IMR-90 (cell line): Measurements from ENCODE around the gene SLC35F3. TPM values are rescaled to one million over a fixed set of nuclear protein-coding genes. Genes with fewer than 3 reads are reported as not detected.

Experiments used
- ATAC-seq: fragments of 200-7000 bp; cut with Tn5 transposase; 2 replicates; pipeline ENCODE4 v1.9.1; 2020; ENCODE audit warnings: low read depth, mild to moderate bottlenecking, moderate library complexity
- BruUV-seq: library from RNA; stranded (reverse); fragments of 400-500 nt; replicated peaks from 2 replicates; lab custom pipeline; 2021; lab: Mats Ljungman, UMichigan
- CTCF ChIA-PET: fragments of 300-600 bp; formaldehyde crosslinking; extraction: SDS; loops from one replicate; lab custom pipeline; 2021; ENCODE audit warnings: antibody characterized with exemption; lab: Yijun Ruan, JAX
- POLR2A ChIA-PET: fragments of 300-600 bp; sonication (Branson Sonifier 250); formaldehyde crosslinking; loops from one replicate; lab custom pipeline; 2022; ENCODE audit warnings: antibody characterized with exemption; ENCODE audit not compliant: unreplicated experiment; lab: Charles Lee
- DNase-seq: peaks from one replicate; pipeline ENCODE4 v3.0.0; 2013
- H2AFZ ChIP-seq: replicated peaks from 2 replicates; pipeline ENCODE3; 2013; ENCODE audit warnings: low read length, mild to moderate bottlenecking; ENCODE audit not compliant: poor library complexity
- H2AK5ac ChIP-seq: 2 replicates; pipeline ENCODE4 v1.6.1; 2013; ENCODE audit warnings: low read depth, low read length, inconsistent platforms
- H2AK9ac ChIP-seq: replicated peaks from 2 replicates; pipeline ENCODE3; 2013; ENCODE audit warnings: mild to moderate bottlenecking, low read depth, low read length, moderate library complexity; ENCODE audit not compliant: poor library complexity
- H2BK120ac ChIP-seq: 2 replicates; pipeline ENCODE4 v1.6.1; 2013; ENCODE audit warnings: low read depth, low read length, inconsistent platforms
- H2BK15ac ChIP-seq: 3 replicates; pipeline ENCODE4 v1.6.1; 2013; ENCODE audit warnings: low read depth, low read length, inconsistent platforms
- H2BK20ac ChIP-seq: 2 replicates; pipeline ENCODE4 v1.6.1; 2013; ENCODE audit warnings: low read depth, mild to moderate bottlenecking, inconsistent platforms, low read length, moderate library complexity
- H2BK5ac ChIP-seq: 2 replicates; pipeline ENCODE4 v1.6.1; 2013; ENCODE audit warnings: mild to moderate bottlenecking, low read depth, low read length, inconsistent platforms; ENCODE audit not compliant: poor library complexity, severe bottlenecking
- H3K14ac ChIP-seq: replicated peaks from 2 replicates; pipeline ENCODE4 v1.6.1; 2013; ENCODE audit warnings: low read depth, low read length, inconsistent platforms
- H3K18ac ChIP-seq: 2 replicates; pipeline ENCODE4 v1.6.1; 2013; ENCODE audit warnings: low read depth, low read length, control low read depth
- H3K23ac ChIP-seq: 2 replicates; pipeline ENCODE4 v1.6.1; 2013; ENCODE audit warnings: low read depth, low read length, inconsistent platforms
- H3K27ac ChIP-seq: 2 replicates; pipeline ENCODE4 v1.5.1; 2013; ENCODE audit warnings: mild to moderate bottlenecking, control low read depth, low read length; ENCODE audit not compliant: insufficient read depth
- H3K27me3 ChIP-seq: 2 replicates; pipeline ENCODE4 v1.6.1; 2013; ENCODE audit warnings: low read length; ENCODE audit not compliant: control insufficient read depth, insufficient read depth
- H3K36me3 ChIP-seq: 2 replicates; pipeline ENCODE4 v1.6.1; 2013; ENCODE audit warnings: low read length, mixed read lengths; ENCODE audit not compliant: control insufficient read depth, insufficient read depth
- H3K4ac ChIP-seq: 2 replicates; pipeline ENCODE4 v1.6.1; 2013; ENCODE audit warnings: low read depth, low read length, inconsistent platforms
- H3K4me1 ChIP-seq: 2 replicates; pipeline ENCODE4 v1.6.1; 2013; ENCODE audit warnings: low read length, mixed read lengths; ENCODE audit not compliant: control insufficient read depth, insufficient read depth
- H3K4me2 ChIP-seq: 2 replicates; pipeline ENCODE4 v1.6.1; 2013; ENCODE audit warnings: low read depth, mild to moderate bottlenecking, control low read depth, low read length, moderate library complexity
- H3K4me3 ChIP-seq: 2 replicates; pipeline ENCODE4 v1.5.1; 2013; ENCODE audit warnings: low read depth, mild to moderate bottlenecking, control low read depth, low read length, moderate library complexity; ENCODE audit not compliant: insufficient read depth
- H3K56ac ChIP-seq: 2 replicates; pipeline ENCODE4 v1.6.1; 2013; ENCODE audit warnings: low read length, inconsistent platforms; ENCODE audit not compliant: insufficient read depth; ENCODE audit errors: extremely low read depth
- H3K79me1 ChIP-seq, 2 experiments: 2 replicates each; pipeline ENCODE4 v1.6.1; 2013; ENCODE audit warnings: low read length in 2 of 2, inconsistent platforms in 1 of 2, low read depth in 1 of 2
- H3K9ac ChIP-seq: 2 replicates; pipeline ENCODE4 v1.6.1; 2013; ENCODE audit warnings: low read depth, low read length, control low read depth
- H3K9me1 ChIP-seq: 2 replicates; pipeline ENCODE4 v1.6.1; 2013; ENCODE audit warnings: low read length, inconsistent platforms; ENCODE audit not compliant: insufficient read depth
- H3K9me3 ChIP-seq: 2 replicates; pipeline ENCODE4 v1.6.1; 2013; ENCODE audit warnings: low read length; ENCODE audit not compliant: control insufficient read depth, insufficient read depth
- H4K20me1 ChIP-seq: 2 replicates; pipeline ENCODE4 v1.6.1; 2013; ENCODE audit warnings: low read length, inconsistent platforms; ENCODE audit not compliant: insufficient read depth
- H4K5ac ChIP-seq: 2 replicates; pipeline ENCODE4 v1.6.1; 2013; ENCODE audit warnings: mild to moderate bottlenecking, low read depth, low read length, control low read depth
- H4K8ac ChIP-seq, 2 experiments: 2 replicates each; pipeline ENCODE4 v1.6.1; 2013; ENCODE audit warnings: low read depth in 2 of 2, low read length in 2 of 2, control low read depth in 1 of 2, inconsistent platforms in 1 of 2
- H4K91ac ChIP-seq: 2 replicates; pipeline ENCODE4 v1.6.1; 2013; ENCODE audit warnings: low read depth, low read length, inconsistent platforms; ENCODE audit not compliant: insufficient read depth
- BHLHE40 ChIP-seq: fragments of 150-350 bp; IDR thresholded peaks from 2 replicates; pipeline ENCODE4 v1.6.1; 2016; ENCODE audit warnings: mild to moderate bottlenecking, low read depth, low read length
- CEBPB ChIP-seq: IDR thresholded peaks from 2 replicates; pipeline ENCODE4 v1.6.1; 2012; ENCODE audit warnings: low read depth, low read length, improper control_type of control experiment
- CHD1 ChIP-seq: IDR thresholded peaks from 2 replicates; pipeline ENCODE4 v1.6.1; 2012; ENCODE audit warnings: low read depth, low read length, improper control_type of control experiment
- CTCF ChIP-seq: conservative IDR thresholded peaks from 2 replicates; pipeline ENCODE4 v1.5.1; 2012; ENCODE audit warnings: mild to moderate bottlenecking, low read depth, low read length, improper control_type of control experiment
- ELK1 ChIP-seq: fragments of 150-350 bp; IDR thresholded peaks from 2 replicates; pipeline ENCODE4 v1.6.1; 2016; ENCODE audit warnings: low read depth, mild to moderate bottlenecking, low read length, moderate library complexity, borderline replicate concordance
- FOS ChIP-seq: fragments of 150-350 bp; IDR thresholded peaks from 2 replicates; pipeline ENCODE4 v1.6.1; 2016; ENCODE audit warnings: low read depth, low read length
- MAFK ChIP-seq: IDR thresholded peaks from 2 replicates; pipeline ENCODE4 v1.6.1; 2012; ENCODE audit warnings: low read depth, low read length, improper control_type of control experiment
- MAZ ChIP-seq: IDR thresholded peaks from 2 replicates; pipeline ENCODE4 v1.6.1; 2012; ENCODE audit warnings: low read depth, mild to moderate bottlenecking, low read length, improper control_type of control experiment, moderate library complexity, borderline replicate concordance
- MXI1 ChIP-seq: IDR thresholded peaks from 2 replicates; pipeline ENCODE4 v1.6.1; 2012; ENCODE audit warnings: low read depth, mild to moderate bottlenecking, low read length, moderate library complexity, borderline replicate concordance
- NFE2L2 ChIP-seq: fragments of 150-350 bp; IDR thresholded peaks from 2 replicates; pipeline ENCODE4 v1.6.1; 2016; ENCODE audit warnings: low read depth, mild to moderate bottlenecking, low read length
- POLR2A ChIP-seq: IDR thresholded peaks from 2 replicates; pipeline ENCODE4 v1.6.1; 2012; ENCODE audit warnings: mild to moderate bottlenecking, low read depth, low read length
- RAD21 ChIP-seq: IDR thresholded peaks from 2 replicates; pipeline ENCODE4 v1.6.1; 2012; ENCODE audit warnings: low read length, improper control_type of control experiment
- RCOR1 ChIP-seq: IDR thresholded peaks from 2 replicates; pipeline ENCODE4 v1.6.1; 2012; ENCODE audit warnings: mild to moderate bottlenecking, low read length, improper control_type of control experiment; ENCODE audit not compliant: insufficient replicate concordance
- RFX5 ChIP-seq: IDR thresholded peaks from 2 replicates; pipeline ENCODE4 v1.8.0; 2012; ENCODE audit warnings: low read depth, mild to moderate bottlenecking, low read length, moderate library complexity
- USF2 ChIP-seq: fragments of 150-350 bp; IDR thresholded peaks from 2 replicates; pipeline ENCODE4 v1.6.1; 2017; ENCODE audit warnings: mild to moderate bottlenecking, antibody characterized with exemption, low read length, low read depth
- WGBS, 2 experiments: methylation state at CpG; one replicate each; pipeline versions ENCODE4 v1.1.5 to v1.1.7; 2013; ENCODE audit warnings: missing lambda C conversion rate in 2 of 2; ENCODE audit not compliant: insufficient read length in 1 of 2; ENCODE audit errors: extremely low coverage in 2 of 2; 5-methylcytosine and 5-hydroxymethylcytosine counted together
- dilution Hi-C: fragments of 300-500 bp; cut with HindIII; formaldehyde crosslinking; loops from one replicate; pipeline ENCODE4 v1.14.3; 2018; ENCODE audit warnings: low sequenced_read_pairs; ENCODE audit not compliant: unreplicated experiment
- in situ Hi-C: fragments of 300-500 bp; cut with MboI; formaldehyde crosslinking; loops from 3 replicates; pipeline ENCODE4 v1.14.3; 2019; ENCODE audit warnings: low sequenced_read_pairs, inconsistent platforms, mixed read lengths
- intact Hi-C: fragments of 100-400 bp; cut with micrococcal nuclease; formaldehyde crosslinking; loops from 2 replicates; pipeline ENCODE4 v1.10.0; 2022
- polyA plus RNA-seq, 3 experiments: library from polyadenylated mRNA; depleted of rRNA; stranded (reverse); fragments of >200 nt; gene quantifications; 2 replicates each; pipeline ENCODE4 v1.2.3, GENCODE V29; 2012; ENCODE audit warnings: low replicate concordance in 1 of 3
- total RNA-seq: library from RNA; depleted of rRNA; stranded (reverse); fragments of >200 nt; gene quantifications from 2 replicates; pipeline ENCODE4 v1.2.3, GENCODE V29; 2012

Gene SLC35F3
- total and polyA plus RNA-seq, 2 of the 4 experiments (the other 2 are of a cell fraction), result under 0.01 to 0.17 TPM

GRCh38 chr1:233935297-233935868, 30.9 kb downstream of the SLC35F3 start:
- intact Hi-C loops (no loop called here), dilution Hi-C loops (no loop called here), in situ Hi-C loops (no loop called here)
- no peaks in the 10 kb centered on the region for H3K36me3 ChIP-seq
- no peak overlapping the region for H2BK15ac ChIP-seq
- H3K27me3 ChIP-seq, result no peaks in the 10 kb centered on the region
- WGBS, 2 experiments, result no CpG with 5 or more reads among the region's 4 CpGs
- CTCF ChIA-PET, result no interaction called here
- H3K9me1 ChIP-seq, result no peaks in the 10 kb centered on the region
- H2BK5ac ChIP-seq, result no peak overlapping the region
- H4K91ac ChIP-seq, result no peak overlapping the region
- H3K4me1 ChIP-seq, result no peaks in the 10 kb centered on the region
- H3K18ac ChIP-seq, result no peak overlapping the region
- H3K9me3 ChIP-seq, result peaks cover 12% of the 10 kb centered on the region
- no peak overlapping the region for H2AK9ac ChIP-seq
- ATAC-seq (no peak), DNase-seq (no peak)
- no peak overlapping the region for H3K56ac ChIP-seq
- no peak overlapping the region for H3K4me2 ChIP-seq
- H2AFZ ChIP-seq, result no peak overlapping the region
- no peak overlapping the region for H2BK120ac ChIP-seq
- H3K4ac ChIP-seq, result no peak overlapping the region
- no peak overlapping the region for H2BK20ac ChIP-seq
- no peak overlapping the region for H4K5ac ChIP-seq
- H4K8ac ChIP-seq, result no peak overlapping the region
- H3K23ac ChIP-seq, result no peak overlapping the region
- no peak overlapping the region for H2AK5ac ChIP-seq
- H3K14ac ChIP-seq, result no peak overlapping the region
- H4K20me1 ChIP-seq, result no peaks in the 10 kb centered on the region
- TF ChIP-seq CEBPB, result no peak
- TF ChIP-seq ELK1, result no peak
- no peak for TF ChIP-seq MAZ
- TF ChIP-seq RCOR1, result no peak
- no peak for TF ChIP-seq MXI1
- TF ChIP-seq NFE2L2, result no peak
- TF ChIP-seq CTCF, result no peak
- no peak for TF ChIP-seq MAFK
- no peak for TF ChIP-seq RAD21
- TF ChIP-seq BHLHE40, result no peak
- TF ChIP-seq RFX5, result no peak
- TF ChIP-seq USF2, result no peak
- TF ChIP-seq POLR2A, result no peak
- no peak for TF ChIP-seq CHD1
- no peak for TF ChIP-seq FOS
- H3K79me1 ChIP-seq, result no peaks in the 10 kb centered on the region
- BruUV-seq, result no TSS peak
- H3K4me3 ChIP-seq, result no peak overlapping the region
- no peak overlapping the region for H3K27ac ChIP-seq
- H3K9ac ChIP-seq, result no peak overlapping the region
- POLR2A ChIA-PET, result no interaction called here
